Stomach (tissue), 4 donors: ENCODE data around the gene AFM.

Experiments used
- CTCF ChIP-seq, 7 experiments: fragments of 450-650 bp in 4 of 7; fragments of 200-600 bp in 3 of 7; sonication (generic) in 3 of 7; IDR thresholded peaks; one replicate each; pipeline ENCODE4 v1.5.1; 2016 to 2019; ENCODE audit warnings: antibody characterized with exemption in 7 of 7, control low read depth in 2 of 7, mild to moderate bottlenecking in 1 of 7
- POLR2A ChIP-seq, 4 donors: fragments of 450-650 bp; IDR thresholded peaks; one replicate each; pipeline ENCODE4 v1.6.1; 2016; ENCODE audit warnings: antibody characterized with exemption in 4 of 4, control low read depth in 2 of 4, mild to moderate bottlenecking in 1 of 4, moderate library complexity in 1 of 4
- POLR2AphosphoS5 ChIP-seq, 3 donors: sonication (generic); formaldehyde crosslinking; IDR thresholded peaks; one replicate each; pipeline ENCODE4 v1.6.1; 2016; ENCODE audit warnings: antibody characterized with exemption in 3 of 3

GRCh38 chr4:73541251-73541650 lies 59.7 kb downstream of the AFM start:
- TF ChIP-seq CTCF (IDR thresholded peaks at IDR 0.05) (no peak), POLR2A (IDR thresholded peaks at IDR 0.05) (no peak), POLR2AphosphoS5 (IDR thresholded peaks at IDR 0.05) (no peak)
